ENCODE results near the gene KIAA0586.
"Not testable (repeated sequence)": the region's sequence is repeated elsewhere in the genome, so short reads cannot be mapped to it uniquely, and the experiment has no call there.

Gene KIAA0586

DNA sequence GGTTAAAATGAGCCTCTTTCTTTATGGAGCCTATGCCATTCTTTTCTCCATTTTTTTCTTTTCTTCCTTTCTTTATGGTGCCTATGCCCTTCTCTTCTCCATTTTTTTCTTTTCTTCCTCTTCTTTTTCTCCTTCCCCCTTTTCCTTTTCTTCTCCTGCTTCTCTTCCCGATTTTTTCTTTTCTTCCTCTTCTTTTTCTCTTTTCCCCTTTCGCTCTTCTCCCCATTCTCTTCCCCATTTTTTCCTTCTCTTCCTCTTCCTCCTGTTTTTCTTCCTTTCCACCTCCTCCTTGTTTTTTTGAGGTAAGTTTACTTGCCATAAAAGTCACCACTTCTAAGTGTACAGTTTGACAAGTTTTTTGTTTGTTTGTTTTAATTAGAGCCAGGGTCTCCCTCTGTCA, 50.1 kb downstream of the KIAA0586 start:
- H3K9me3 ChIP-seq, result no peaks in the 10 kb centered on the region
- no peaks in the 10 kb centered on the region for H3K27me3 ChIP-seq
- TF ChIP-seq, protein P1, sequence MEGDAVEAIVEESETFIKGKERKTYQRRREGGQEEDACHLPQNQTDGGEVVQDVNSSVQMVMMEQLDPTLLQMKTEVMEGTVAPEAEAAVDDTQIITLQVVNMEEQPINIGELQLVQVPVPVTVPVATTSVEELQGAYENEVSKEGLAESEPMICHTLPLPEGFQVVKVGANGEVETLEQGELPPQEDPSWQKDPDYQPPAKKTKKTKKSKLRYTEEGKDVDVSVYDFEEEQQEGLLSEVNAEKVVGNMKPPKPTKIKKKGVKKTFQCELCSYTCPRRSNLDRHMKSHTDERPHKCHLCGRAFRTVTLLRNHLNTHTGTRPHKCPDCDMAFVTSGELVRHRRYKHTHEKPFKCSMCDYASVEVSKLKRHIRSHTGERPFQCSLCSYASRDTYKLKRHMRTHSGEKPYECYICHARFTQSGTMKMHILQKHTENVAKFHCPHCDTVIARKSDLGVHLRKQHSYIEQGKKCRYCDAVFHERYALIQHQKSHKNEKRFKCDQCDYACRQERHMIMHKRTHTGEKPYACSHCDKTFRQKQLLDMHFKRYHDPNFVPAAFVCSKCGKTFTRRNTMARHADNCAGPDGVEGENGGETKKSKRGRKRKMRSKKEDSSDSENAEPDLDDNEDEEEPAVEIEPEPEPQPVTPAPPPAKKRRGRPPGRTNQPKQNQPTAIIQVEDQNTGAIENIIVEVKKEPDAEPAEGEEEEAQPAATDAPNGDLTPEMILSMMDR (IDR thresholded peaks at IDR 0.05), result no peak
- peaks cover 32% of the 10 kb centered on the region for H3K36me3 ChIP-seq
- H3K4me3 ChIP-seq (ENCODE audit: low read depth in 1 of 2, low read length in 1 of 2), result no peak overlapping the region
- no peak overlapping the region for H3K27ac ChIP-seq
- no peaks in the 10 kb centered on the region for H3K4me1 ChIP-seq (ENCODE audit: control insufficient read depth in 1 of 2, insufficient read depth in 1 of 2, low read depth in 1 of 2, low read length in 1 of 2)

DNA sequence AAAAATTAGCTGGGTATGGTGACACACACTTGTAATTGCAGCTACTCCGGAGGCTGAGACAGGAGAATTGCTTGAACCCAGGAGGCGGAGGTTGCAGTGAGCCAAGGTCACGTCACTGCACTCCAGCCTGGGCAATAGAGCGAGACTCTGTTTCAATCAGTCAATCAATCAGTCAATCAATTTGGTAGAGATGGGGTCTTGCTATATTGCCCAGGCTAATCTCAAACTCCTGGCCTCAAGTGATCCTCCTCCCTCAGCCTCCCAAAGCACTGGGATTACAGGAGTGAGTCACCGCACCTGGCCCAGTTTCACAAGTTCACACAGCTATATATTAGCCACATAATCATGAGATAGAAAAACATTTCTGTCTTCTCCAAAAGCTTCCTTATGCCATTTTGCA, 50.8 kb downstream of the KIAA0586 start:
- H3K4me3 ChIP-seq (ENCODE audit: low read depth in 1 of 2, low read length in 1 of 2); H3K27me3 ChIP-seq; H3K4me1 ChIP-seq (ENCODE audit: control insufficient read depth in 1 of 2, insufficient read depth in 1 of 2, low read depth in 1 of 2, low read length in 1 of 2); H3K9me3 ChIP-seq; H3K27ac ChIP-seq: not testable (repeated sequence)
- H3K36me3 ChIP-seq, result peaks cover 39% of the 10 kb centered on the region

DNA sequence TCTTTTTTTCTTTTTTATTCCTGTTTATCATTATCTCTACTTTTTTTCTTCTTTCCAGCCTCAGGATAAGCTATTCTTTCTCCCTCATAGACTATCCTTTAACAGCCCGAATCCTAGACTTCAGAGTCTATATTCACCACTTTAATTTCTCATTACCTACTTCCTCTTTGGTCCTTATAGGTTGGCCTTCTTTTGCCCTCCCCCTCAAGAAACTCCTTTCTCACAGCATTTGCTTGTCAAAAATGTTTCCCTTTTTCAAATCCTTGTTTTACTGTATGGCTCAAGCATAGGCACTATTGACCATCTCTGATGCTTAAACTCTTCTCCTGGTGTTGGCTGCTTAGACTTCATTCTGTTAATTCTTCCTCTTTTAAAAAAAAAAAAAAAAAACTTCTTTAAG, 52.5 kb downstream of the KIAA0586 start:
- Histone ChIP-seq H3K27ac (no peak overlapping the region), H3K36me3 (peaks cover 31% of the 10 kb centered on the region), H3K9me3 (no peaks in the 10 kb centered on the region), H3K4me3 (ENCODE audit: low read depth in 1 of 2, low read length in 1 of 2) (no peak overlapping the region), H3K27me3 (no peaks in the 10 kb centered on the region), H3K4me1 (ENCODE audit: control insufficient read depth in 1 of 2, insufficient read depth in 1 of 2, low read depth in 1 of 2, low read length in 1 of 2) (no peaks in the 10 kb centered on the region)
- TF ChIP-seq, protein P1 (IDR thresholded peaks at IDR 0.05), result no peak

DNA sequence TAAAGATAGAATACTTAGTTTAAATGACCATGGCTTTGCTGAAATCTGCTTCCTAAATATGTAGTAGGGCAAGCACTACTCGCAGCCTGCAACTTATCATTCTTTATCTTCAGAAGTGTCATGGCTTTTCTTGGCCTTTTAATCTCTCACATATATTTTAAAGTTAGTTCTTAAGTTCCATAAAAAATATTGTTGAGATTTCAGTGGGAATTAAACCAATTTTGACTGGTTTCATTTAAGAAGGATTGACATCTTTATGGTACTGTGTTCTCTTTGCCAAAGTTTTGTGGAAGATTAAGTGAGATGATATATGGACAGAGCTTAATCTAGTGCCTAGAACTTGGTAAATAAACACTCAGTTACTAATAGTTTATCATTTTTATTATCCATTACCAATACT, 56.7 kb downstream of the KIAA0586 start:
- Histone ChIP-seq H3K27ac (no peak overlapping the region), H3K9me3 (no peaks in the 10 kb centered on the region), H3K4me3 (ENCODE audit: low read depth in 1 of 2, low read length in 1 of 2) (no peak overlapping the region), H3K4me1 (ENCODE audit: control insufficient read depth in 1 of 2, insufficient read depth in 1 of 2, low read depth in 1 of 2, low read length in 1 of 2) (no peaks in the 10 kb centered on the region), H3K36me3 (peaks cover 32% of the 10 kb centered on the region), H3K27me3 (no peaks in the 10 kb centered on the region)
- TF ChIP-seq, protein P1 (IDR thresholded peaks at IDR 0.05), result no peak

DNA sequence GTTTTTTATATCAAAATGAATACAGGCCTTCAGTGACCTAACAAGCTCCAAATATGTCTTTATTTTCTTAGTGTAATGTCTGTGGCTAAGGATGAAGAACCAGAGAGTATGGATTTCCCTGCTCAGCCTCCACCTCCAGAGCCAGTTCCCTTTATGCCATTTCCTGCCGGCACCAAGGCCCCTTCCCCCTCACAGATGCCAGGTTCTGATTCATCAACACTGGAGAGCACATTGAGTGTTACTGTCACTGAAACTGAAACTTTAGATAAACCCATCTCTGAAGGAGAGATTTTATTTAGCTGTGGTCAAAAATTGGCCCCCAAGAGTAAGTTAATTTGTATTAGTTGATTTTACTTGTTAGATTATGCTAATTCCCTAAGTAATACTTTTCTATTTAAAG, 61.0 kb downstream of the KIAA0586 start:
- TF ChIP-seq, protein P1 (IDR thresholded peaks at IDR 0.05), result no peak
- no peaks in the 10 kb centered on the region for H3K4me1 ChIP-seq (ENCODE audit: control insufficient read depth in 1 of 2, insufficient read depth in 1 of 2, low read depth in 1 of 2, low read length in 1 of 2)
- no peak overlapping the region for H3K27ac ChIP-seq
- peaks cover 31% of the 10 kb centered on the region for H3K36me3 ChIP-seq
- no peaks in the 10 kb centered on the region for H3K9me3 ChIP-seq
- H3K27me3 ChIP-seq, result no peaks in the 10 kb centered on the region
- H3K4me3 ChIP-seq (ENCODE audit: low read depth in 1 of 2, low read length in 1 of 2), result no peak overlapping the region

DNA sequence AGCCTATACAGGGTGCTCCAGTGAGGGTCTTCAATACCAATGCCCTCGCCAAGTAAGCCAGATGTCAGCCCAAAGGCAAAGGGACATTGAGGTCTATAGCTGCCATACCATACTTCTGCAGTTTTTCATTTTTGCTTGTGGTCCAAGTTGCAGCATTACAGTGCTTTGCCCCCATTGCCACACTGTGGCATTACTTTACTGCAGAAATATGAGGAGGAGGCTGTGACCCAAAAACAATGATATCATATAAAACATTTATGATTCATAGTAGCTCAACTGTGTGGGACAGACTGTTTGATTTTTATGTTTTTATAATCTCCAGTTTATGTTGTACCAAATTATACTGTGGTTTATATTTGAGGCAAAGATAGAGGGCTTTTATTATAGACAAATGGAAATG, 64.1 kb downstream of the KIAA0586 start:
- Histone ChIP-seq H3K4me3 (ENCODE audit: low read depth in 1 of 2, low read length in 1 of 2) (no peak overlapping the region), H3K27ac (no peak overlapping the region), H3K27me3 (no peaks in the 10 kb centered on the region), H3K9me3 (no peaks in the 10 kb centered on the region), H3K36me3 (peaks cover 35% of the 10 kb centered on the region), H3K4me1 (ENCODE audit: control insufficient read depth in 1 of 2, insufficient read depth in 1 of 2, low read depth in 1 of 2, low read length in 1 of 2) (no peaks in the 10 kb centered on the region)
- TF ChIP-seq, protein P1 (IDR thresholded peaks at IDR 0.05), result no peak

Measured in neutrophil (primary cell).